Panc1 (cell line): ENCODE data around the gene SMAD6. TPM values are rescaled to one million over a fixed set of nuclear protein-coding genes. Genes with fewer than 3 reads are reported as not detected.

Experiments
- ATAC-seq: fragments of 200-7000 bp; cut with Tn5 transposase; 2 replicates; pipeline ENCODE4 v1.9.1; 2020; ENCODE audit warnings: mild to moderate bottlenecking, moderate library complexity
- BruUV-seq: library from RNA; stranded (reverse); fragments of 400-500 nt; replicated peaks from 2 replicates; lab custom pipeline; 2021; lab: Mats Ljungman, UMichigan
- CTCF ChIA-PET: fragments of 300-600 bp; sonication (Branson Sonifier 250); formaldehyde crosslinking; loops from one replicate; lab custom pipeline; 2022; ENCODE audit warnings: antibody characterized with exemption; lab: Charles Lee
- POLR2A ChIA-PET: fragments of 300-600 bp; sonication (Branson Sonifier 250); formaldehyde crosslinking; loops from one replicate; lab custom pipeline; 2022; ENCODE audit warnings: antibody characterized with exemption; lab: Charles Lee
- DNase-seq: peaks from one replicate; pipeline ENCODE4 v3.0.0-alpha.2; 2010; ENCODE audit warnings: low read depth, low spot score
- H3K27ac ChIP-seq: 2 replicates; pipeline ENCODE4 v1.5.1; 2011; ENCODE audit warnings: mild to moderate bottlenecking, low read length, inconsistent platforms
- H3K27me3 ChIP-seq: fragments of 200-500 bp; sonication (Bioruptor generic); 2 replicates; pipeline ENCODE4 v1.6.0; 2014; ENCODE audit warnings: low read length, inconsistent platforms; ENCODE audit not compliant: control insufficient read depth, insufficient read depth
- H3K36me3 ChIP-seq: fragments of 200-500 bp; sonication (Bioruptor generic); 2 replicates; pipeline ENCODE4 v1.5.1; 2014; ENCODE audit warnings: inconsistent platforms, mild to moderate bottlenecking, low read length, moderate library complexity; ENCODE audit not compliant: control insufficient read depth, insufficient read depth
- H3K4me1 ChIP-seq: 2 replicates; pipeline ENCODE4 v1.5.1; 2011; ENCODE audit warnings: inconsistent platforms, mild to moderate bottlenecking, low read length, moderate library complexity; ENCODE audit not compliant: control insufficient read depth, insufficient read depth
- H3K4me3 ChIP-seq, 2 experiments: 2 replicates each; pipeline ENCODE4 v1.5.1; 2011 to 2012; ENCODE audit warnings: low read depth in 2 of 2, low read length in 2 of 2, mild to moderate bottlenecking in 2 of 2, inconsistent platforms in 1 of 2, moderate library complexity in 1 of 2
- H3K9me3 ChIP-seq: fragments of 200-500 bp; sonication (Bioruptor generic); 2 replicates; pipeline ENCODE4 v1.5.1; 2014; ENCODE audit warnings: low read depth, mild to moderate bottlenecking, inconsistent platforms, low read length, moderate library complexity; ENCODE audit not compliant: control insufficient read depth, insufficient read depth
- POLR2AphosphoS5 ChIP-seq: IDR thresholded peaks from 2 replicates; pipeline ENCODE4 v1.6.1; 2012; ENCODE audit warnings: mild to moderate bottlenecking, low read depth, low read length, moderate library complexity
- SIN3A ChIP-seq: IDR thresholded peaks from 2 replicates; pipeline ENCODE4 v1.6.1; 2012; ENCODE audit warnings: low read depth, mild to moderate bottlenecking, low read length, moderate library complexity, borderline replicate concordance; ENCODE audit not compliant: insufficient read depth
- TCF7L2 ChIP-seq: IDR thresholded peaks from 2 replicates; pipeline ENCODE4 v1.6.1; 2011; ENCODE audit warnings: mild to moderate bottlenecking, low read depth, low read length, inconsistent platforms
- in situ Hi-C: cut with HindIII; loops from 2 replicates; pipeline ENCODE4 v1.10.0; 2016; ENCODE audit warnings: low sequenced_read_pairs, low pct_unique_long_range_greater_than_20kb
- intact Hi-C: fragments of 100-400 bp; cut with micrococcal nuclease; formaldehyde crosslinking; loops from one replicate; pipeline ENCODE4 v1.10.0; 2022; ENCODE audit not compliant: unreplicated experiment
- total RNA-seq: library from RNA; stranded (reverse); gene quantifications from one replicate; pipeline ENCODE4 v1.2.1, GENCODE V29; 2021; ENCODE audit not compliant: unreplicated experiment
- TF ChIP-seq, protein P1 (sequence below): fragments of 450-650 bp; IDR thresholded peaks from 2 replicates; pipeline ENCODE4 v1.5.1; 2017; ENCODE audit warnings: mild to moderate bottlenecking
- TF ChIP-seq, protein P2 (sequence below), 2 experiments: IDR thresholded peaks; 2 replicates each; pipeline ENCODE4 v1.6.1; 2011 to 2012; ENCODE audit warnings: low read depth in 2 of 2, control low read depth in 1 of 2, low read length in 1 of 2, mild to moderate bottlenecking in 1 of 2, moderate library complexity in 1 of 2; ENCODE audit not compliant: insufficient read depth in 1 of 2

Gene SMAD6
- total RNA-seq, 1 experiment from 2014 or later: 45.9 TPM

DNA sequence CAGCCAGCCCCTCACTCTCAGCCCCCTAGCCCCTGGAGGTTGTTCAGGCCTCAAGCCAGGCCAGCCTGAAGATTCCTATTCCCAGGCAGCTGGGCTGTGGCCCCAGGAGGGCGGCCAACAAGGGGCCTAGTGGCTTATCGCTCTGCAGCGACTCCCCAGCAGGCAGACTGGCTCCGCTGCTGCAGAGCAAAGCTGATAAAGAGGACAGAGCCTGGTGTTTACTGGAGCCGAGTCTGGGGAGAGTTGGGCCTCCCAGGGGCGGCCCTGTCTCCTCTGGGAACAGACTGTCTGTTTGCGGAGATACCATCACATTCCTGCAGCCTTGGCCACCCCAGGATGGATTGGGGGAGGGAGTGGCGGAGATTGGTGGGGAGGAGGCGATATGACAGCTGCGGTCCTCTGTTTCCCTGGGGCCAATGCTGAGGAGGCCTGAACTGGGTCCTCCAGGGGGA, 22.4 kb upstream of the SMAD6 start:
- CTCF ChIA-PET: interaction anchor here (0.5 to 0.7 kb wide), 2 partner anchors 18 to 178 kb away, joined by 3 to 5 read pairs; no protein-coding TSS in a partner anchor
- POLR2A ChIA-PET: no interaction called here
- BruUV-seq: no TSS peak
- H3K9me3 ChIP-seq: no peaks in the 10 kb centered on the region
- no peak for DNase-seq
- H3K27me3 ChIP-seq: no peaks in the 10 kb centered on the region
- no peak overlapping the region for H3K27ac ChIP-seq
- in situ Hi-C loops (no loop called here), intact Hi-C loops (no loop called here)
- TF ChIP-seq, protein P1, sequence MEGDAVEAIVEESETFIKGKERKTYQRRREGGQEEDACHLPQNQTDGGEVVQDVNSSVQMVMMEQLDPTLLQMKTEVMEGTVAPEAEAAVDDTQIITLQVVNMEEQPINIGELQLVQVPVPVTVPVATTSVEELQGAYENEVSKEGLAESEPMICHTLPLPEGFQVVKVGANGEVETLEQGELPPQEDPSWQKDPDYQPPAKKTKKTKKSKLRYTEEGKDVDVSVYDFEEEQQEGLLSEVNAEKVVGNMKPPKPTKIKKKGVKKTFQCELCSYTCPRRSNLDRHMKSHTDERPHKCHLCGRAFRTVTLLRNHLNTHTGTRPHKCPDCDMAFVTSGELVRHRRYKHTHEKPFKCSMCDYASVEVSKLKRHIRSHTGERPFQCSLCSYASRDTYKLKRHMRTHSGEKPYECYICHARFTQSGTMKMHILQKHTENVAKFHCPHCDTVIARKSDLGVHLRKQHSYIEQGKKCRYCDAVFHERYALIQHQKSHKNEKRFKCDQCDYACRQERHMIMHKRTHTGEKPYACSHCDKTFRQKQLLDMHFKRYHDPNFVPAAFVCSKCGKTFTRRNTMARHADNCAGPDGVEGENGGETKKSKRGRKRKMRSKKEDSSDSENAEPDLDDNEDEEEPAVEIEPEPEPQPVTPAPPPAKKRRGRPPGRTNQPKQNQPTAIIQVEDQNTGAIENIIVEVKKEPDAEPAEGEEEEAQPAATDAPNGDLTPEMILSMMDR: no peak
- TF ChIP-seq, protein P2, sequence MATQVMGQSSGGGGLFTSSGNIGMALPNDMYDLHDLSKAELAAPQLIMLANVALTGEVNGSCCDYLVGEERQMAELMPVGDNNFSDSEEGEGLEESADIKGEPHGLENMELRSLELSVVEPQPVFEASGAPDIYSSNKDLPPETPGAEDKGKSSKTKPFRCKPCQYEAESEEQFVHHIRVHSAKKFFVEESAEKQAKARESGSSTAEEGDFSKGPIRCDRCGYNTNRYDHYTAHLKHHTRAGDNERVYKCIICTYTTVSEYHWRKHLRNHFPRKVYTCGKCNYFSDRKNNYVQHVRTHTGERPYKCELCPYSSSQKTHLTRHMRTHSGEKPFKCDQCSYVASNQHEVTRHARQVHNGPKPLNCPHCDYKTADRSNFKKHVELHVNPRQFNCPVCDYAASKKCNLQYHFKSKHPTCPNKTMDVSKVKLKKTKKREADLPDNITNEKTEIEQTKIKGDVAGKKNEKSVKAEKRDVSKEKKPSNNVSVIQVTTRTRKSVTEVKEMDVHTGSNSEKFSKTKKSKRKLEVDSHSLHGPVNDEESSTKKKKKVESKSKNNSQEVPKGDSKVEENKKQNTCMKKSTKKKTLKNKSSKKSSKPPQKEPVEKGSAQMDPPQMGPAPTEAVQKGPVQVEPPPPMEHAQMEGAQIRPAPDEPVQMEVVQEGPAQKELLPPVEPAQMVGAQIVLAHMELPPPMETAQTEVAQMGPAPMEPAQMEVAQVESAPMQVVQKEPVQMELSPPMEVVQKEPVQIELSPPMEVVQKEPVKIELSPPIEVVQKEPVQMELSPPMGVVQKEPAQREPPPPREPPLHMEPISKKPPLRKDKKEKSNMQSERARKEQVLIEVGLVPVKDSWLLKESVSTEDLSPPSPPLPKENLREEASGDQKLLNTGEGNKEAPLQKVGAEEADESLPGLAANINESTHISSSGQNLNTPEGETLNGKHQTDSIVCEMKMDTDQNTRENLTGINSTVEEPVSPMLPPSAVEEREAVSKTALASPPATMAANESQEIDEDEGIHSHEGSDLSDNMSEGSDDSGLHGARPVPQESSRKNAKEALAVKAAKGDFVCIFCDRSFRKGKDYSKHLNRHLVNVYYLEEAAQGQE (IDR thresholded peaks at IDR 0.05; ENCODE audit: insufficient read depth in 1 of 2, low read depth in 2 of 2, low read length in 1 of 2): no peak
- TF ChIP-seq POLR2AphosphoS5: no peak
- TF ChIP-seq SIN3A: no peak
- TF ChIP-seq TCF7L2: no peak
- no peak overlapping the region for H3K4me3 ChIP-seq
- ATAC-seq: no peak
- H3K4me1 ChIP-seq: no peaks in the 10 kb centered on the region
- no peaks in the 10 kb centered on the region for H3K36me3 ChIP-seq

DNA sequence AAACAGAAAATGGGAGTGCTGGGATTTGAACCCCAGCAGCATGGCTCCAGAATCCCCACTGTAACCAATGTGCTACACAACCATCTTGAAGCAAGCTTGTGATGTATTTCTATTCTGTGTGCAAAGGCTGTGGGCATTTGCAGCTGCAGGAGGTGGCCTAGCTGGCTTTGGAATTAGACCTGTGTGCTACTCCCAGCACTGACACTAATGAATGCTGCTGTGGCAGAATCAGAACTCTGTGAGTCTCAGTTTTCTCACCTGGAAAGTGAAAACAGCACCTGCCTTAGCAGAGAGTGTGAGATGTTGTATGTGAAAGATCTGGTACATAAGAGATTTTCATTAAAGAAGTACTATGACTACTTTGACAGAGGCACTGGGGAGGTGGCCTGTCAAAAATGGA, 21.5 kb upstream of the SMAD6 start:
- no peak overlapping the region for H3K27ac ChIP-seq
- ChIA-PET POLR2A (no interaction called here), CTCF (interaction anchor here (0.7 kb wide), 1 partner anchor 18 kb away, joined by 3 read pairs; no protein-coding TSS in a partner anchor)
- TF ChIP-seq, protein P2 (IDR thresholded peaks at IDR 0.05; ENCODE audit: insufficient read depth in 1 of 2, low read depth in 2 of 2, low read length in 1 of 2): no peak
- TF ChIP-seq TCF7L2: no peak
- TF ChIP-seq, protein P1: no peak
- TF ChIP-seq SIN3A: no peak
- TF ChIP-seq POLR2AphosphoS5: no peak
- intact Hi-C loops: no loop called here
- in situ Hi-C loops: no loop called here
- no peaks in the 10 kb centered on the region for H3K9me3 ChIP-seq
- H3K36me3 ChIP-seq: no peaks in the 10 kb centered on the region
- H3K27me3 ChIP-seq: no peaks in the 10 kb centered on the region
- DNase-seq (no peak), ATAC-seq (no peak)
- H3K4me3 ChIP-seq: no peak overlapping the region
- BruUV-seq: no TSS peak
- H3K4me1 ChIP-seq: no peaks in the 10 kb centered on the region
